HG03575 (cell line): Measurements from ENCODE around the gene ARPC1B.
"Not testable (repeated sequence)": the region's sequence is repeated elsewhere in the genome, so short reads cannot be mapped to it uniquely, and the experiment has no call there.

Experiments used
- ATAC-seq: cut with Tn5 transposase; IDR thresholded peaks from one replicate; pipeline ENCODE4 v1.9.1; 2021; ENCODE audit not compliant: unreplicated experiment, insufficient number of reproducible peaks, low FRiP score; ENCODE audit errors: extremely low read depth

Gene ARPC1B

GRCh38 chr7:99374111-99375064 is at the start of gene ARPC1B:
Gene ARPC1B, plus strand, starts transcription at chr7:99374730. Its CDS starts 10,985 bp downstream, at chr7:99385715.
- no peak for ATAC-seq

DNA sequence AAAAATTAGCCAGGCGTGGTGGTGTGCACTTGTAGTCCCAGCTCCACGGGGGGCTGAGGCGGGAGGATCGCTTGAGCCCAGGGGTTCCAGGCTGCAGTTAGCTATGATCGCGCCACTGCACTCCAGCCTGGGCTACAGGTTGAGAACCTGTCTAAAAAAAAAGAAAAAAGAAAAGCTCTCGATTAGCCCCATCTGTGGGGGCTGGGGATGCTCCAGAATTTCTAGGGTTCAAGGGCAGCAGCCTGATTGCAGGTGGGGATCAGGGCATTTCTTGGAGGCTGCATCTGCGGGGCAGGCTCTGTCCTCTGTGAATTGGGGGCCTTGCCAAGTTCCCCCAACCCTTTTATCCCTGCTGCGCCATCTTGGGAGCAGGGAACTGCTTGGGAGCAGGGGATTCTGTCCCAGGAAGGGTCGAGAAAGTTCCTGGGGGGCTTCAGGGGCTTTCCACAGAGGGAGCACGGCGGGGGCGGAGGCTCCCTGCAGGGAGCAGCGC is 49.5 kb upstream of the ARPC1B start:
- ATAC-seq = no peak

- no peak for ATAC-seq
Observed at GRCh38 chr7:99325592-99326407, 48.7 kb upstream of the ARPC1B start, which contains the start of gene ARPC1A. Gene ARPC1A, plus strand, starts transcription at chr7:99325898. Its CDS starts 7,456 bp downstream, at chr7:99333354.

DNA sequence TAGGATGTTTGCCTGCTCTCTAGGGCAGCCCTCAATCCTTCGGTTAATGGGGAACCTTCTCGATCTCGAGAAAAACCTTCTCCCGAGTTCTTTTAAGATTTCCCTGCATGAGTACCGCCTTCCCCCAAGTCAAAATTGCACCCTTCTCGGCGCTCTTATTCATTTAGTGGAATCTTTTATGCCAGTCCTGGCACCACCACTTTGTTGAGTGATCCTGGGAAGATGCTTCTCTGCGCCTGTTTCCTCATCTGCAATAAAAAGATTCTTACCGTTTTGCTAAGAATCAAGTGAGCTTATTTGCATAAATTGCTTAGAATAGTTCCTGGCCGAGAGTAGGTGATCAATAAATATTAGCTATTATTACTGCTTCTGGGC is 48.1 kb upstream of the ARPC1B start:
- ATAC-seq = no peak

DNA sequence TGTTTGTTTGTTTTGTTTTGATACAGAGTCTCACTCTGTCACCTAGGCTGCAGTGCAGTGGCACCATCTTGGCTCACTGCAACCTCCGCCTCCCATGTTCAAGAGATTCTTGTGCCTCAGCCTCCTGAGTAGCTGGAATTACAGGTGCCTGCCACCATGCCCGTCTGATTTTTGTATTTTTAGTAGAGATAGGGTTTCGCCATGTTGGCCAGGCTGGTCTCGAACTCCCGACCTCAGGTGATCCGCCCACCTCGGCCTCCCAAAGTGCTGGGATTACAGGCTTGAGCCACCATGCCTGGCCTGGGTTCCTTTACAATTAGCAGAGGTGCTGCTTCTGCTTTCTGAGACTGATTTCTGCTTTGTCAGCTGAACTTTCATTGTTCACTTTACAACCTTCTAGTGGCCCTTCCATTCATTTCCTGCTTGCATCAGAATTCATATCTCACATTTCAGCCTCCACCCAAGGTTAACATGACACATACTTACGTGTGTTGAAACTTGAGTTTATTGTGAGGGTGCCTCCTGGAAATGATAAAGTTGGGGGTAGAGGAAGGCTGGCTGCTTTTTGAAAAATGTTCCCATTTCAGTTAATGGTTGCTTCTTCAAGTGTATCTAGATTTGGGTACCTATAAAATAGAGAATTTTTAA is 44.1 kb upstream of the ARPC1B start:
- not testable (repeated sequence) for ATAC-seq

GRCh38 chr7:99331002-99331401 is 43.5 kb upstream of the ARPC1B start:
- ATAC-seq = no peak

GRCh38 chr7:99339595-99339994 is 34.9 kb upstream of the ARPC1B start:
- no peak for ATAC-seq

DNA sequence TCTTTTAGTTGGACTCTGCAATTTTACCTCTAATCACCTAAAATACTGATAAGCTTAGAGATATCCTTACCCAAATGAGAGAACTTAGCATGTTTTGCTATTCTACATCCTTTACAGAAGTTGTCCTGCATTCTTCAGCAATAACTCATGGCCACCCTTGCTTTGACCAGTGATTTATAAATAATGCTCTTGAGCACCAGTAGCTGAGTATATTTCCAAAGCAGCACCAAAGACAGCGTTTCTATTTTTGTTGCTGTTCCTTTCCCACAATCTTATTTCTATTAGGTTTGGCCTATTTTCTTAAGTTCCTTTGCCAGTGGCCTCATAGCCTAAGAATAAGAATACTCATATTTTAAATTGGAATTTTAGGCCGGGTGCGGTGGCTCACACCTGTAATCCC is 33.9 kb upstream of the ARPC1B start:
- no peak for ATAC-seq

- no peak for ATAC-seq
Observed at GRCh38 chr7:99344061-99344647, 30.4 kb upstream of the ARPC1B start.

GRCh38 chr7:99350641-99351040 is 23.9 kb upstream of the ARPC1B start:
- ATAC-seq = not testable (repeated sequence)

DNA sequence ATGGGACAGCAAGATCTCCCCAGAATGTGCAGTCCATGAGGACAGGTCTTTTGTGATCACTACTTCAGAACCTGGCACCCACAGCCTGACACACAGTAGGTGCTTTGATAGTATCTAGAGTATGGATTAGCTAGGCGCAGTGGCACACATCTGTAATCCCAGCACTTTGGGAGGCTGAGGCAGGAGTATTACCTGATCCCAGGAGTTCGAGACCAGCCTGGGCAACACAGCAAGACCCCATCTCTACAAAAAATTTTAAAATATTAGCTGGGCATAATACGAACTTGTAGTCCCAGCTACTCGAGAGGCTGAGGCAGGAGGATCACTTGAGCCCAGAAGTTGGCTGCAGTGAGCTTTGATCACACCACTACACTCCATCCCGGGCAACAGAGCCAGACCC is 22.3 kb upstream of the ARPC1B start:
- ATAC-seq = no peak

GRCh38 chr7:99355098-99355497 is 19.4 kb upstream of the ARPC1B start:
- ATAC-seq = no peak

DNA sequence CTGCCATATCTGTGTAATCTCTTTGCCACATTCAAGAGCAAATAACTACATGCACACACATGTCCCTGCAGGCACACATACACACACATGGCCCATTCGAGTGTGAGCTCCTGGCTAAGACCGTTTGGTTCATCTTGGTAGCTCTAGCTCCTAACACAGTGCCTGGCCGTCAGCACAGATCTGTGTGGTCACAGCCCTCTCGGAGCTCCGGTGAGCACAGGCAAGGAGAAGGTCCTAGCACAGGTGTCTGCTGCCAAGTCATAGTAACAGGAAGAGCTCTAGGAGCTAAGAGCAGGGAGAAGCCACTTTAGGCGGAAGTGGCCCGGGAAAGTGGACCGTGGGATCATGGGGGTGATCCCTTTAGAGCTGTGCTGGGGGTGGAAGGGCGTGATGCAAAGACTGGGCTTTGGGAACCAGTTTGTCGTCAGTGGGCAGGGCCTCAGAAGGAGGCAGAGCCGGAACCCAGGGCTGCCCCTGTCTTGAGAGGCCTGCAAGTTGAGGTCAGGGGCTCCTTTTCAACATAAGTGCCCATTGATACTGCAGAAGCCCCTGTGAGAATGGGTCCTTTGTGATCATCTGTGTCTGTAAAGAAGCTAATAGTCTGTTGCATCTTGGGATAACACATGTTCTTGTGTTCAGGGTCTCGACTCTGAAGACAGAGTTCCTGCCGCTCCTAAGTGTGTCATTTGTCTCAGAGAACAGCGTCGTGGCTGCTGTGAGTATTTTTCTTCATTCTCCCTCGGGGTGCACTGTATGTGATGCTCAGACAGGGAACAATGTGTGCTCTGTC is 16.6 kb upstream of the ARPC1B start:
- no peak for ATAC-seq

DNA sequence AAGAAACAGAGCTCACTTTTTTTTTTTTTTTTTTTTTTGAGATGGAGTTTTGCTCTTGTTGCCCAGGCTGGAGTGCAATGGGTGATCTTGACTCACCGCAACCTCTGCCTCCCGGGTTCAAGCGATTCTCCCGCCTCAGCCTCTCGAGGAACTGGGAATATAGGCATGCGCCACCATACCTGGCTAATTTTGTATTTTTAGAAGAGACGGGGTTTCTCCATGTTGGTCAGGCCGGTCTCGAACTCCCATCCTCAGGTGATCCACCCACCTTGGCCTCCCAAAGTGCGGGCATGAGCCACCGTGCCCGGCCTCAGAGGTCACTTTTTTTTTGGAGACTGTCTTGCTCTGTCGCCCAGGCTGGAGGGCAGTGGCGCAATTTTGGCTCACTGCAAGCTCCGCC is 16.0 kb upstream of the ARPC1B start:
- not testable (repeated sequence) for ATAC-seq

- no peak for ATAC-seq
Observed at GRCh38 chr7:99359465-99360154, 14.9 kb upstream of the ARPC1B start.

GRCh38 chr7:99362801-99363200 is 11.7 kb upstream of the ARPC1B start:
- ATAC-seq = no peak

- no peak for ATAC-seq
Observed at GRCh38 chr7:99363286-99363685, 11.2 kb upstream of the ARPC1B start.
